ENCODE data around the gene GDPD4.

GDPD4 gene

GRCh38 chr11:77249427-77249826 lies 52.1 kb downstream of the GDPD4 start:
- no peak overlapping the region for H3K4me3 ChIP-seq (ENCODE audit: low read depth, low read length)
- TF ChIP-seq, protein P1, sequence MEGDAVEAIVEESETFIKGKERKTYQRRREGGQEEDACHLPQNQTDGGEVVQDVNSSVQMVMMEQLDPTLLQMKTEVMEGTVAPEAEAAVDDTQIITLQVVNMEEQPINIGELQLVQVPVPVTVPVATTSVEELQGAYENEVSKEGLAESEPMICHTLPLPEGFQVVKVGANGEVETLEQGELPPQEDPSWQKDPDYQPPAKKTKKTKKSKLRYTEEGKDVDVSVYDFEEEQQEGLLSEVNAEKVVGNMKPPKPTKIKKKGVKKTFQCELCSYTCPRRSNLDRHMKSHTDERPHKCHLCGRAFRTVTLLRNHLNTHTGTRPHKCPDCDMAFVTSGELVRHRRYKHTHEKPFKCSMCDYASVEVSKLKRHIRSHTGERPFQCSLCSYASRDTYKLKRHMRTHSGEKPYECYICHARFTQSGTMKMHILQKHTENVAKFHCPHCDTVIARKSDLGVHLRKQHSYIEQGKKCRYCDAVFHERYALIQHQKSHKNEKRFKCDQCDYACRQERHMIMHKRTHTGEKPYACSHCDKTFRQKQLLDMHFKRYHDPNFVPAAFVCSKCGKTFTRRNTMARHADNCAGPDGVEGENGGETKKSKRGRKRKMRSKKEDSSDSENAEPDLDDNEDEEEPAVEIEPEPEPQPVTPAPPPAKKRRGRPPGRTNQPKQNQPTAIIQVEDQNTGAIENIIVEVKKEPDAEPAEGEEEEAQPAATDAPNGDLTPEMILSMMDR (IDR thresholded peaks at IDR 0.05; ENCODE audit: borderline replicate concordance, insufficient read depth, low read depth, low read length): no peak

DNA sequence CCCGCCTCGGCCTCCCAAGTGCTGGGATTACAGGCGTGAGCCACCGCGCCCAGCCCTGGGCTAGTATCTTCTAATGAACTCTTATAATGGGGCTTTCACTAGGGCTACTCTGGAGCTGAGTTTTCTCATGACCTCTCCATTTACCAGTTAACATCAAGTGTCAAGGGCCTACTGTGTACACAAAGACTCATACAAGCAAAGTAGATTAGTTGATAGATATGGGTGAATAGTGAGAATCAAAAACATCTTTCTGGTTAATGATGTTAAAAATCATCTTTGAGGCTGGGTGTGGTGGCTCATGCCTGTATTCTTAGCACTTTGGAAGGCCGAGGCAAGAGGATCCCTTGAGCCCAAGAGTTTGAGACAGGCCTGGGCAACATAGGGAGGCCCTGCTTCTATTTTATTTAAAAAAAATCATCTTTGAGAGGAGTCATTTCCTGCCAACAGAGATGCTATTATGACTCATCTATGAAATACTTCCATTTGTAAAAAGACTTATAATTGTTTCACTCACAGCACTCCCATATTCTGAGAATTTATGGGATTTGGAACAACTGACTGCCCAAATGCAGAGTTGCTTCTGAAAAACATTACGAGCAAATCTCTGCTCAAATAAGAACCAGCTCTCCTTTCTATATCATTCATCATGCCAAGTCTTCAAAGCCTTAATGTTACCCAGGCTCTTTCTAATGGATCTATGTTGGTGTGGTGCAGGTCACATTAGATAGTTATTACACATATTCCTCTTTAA lies 57.0 kb downstream of the GDPD4 start:
- H3K4me3 ChIP-seq (ENCODE audit: low read depth, low read length): no peak overlapping the region
- TF ChIP-seq, protein P1 (IDR thresholded peaks at IDR 0.05; ENCODE audit: borderline replicate concordance, insufficient read depth, low read depth, low read length): no peak

- TF ChIP-seq, protein P1 (IDR thresholded peaks at IDR 0.05; ENCODE audit: borderline replicate concordance, insufficient read depth, low read depth, low read length): no peak
Measured at GRCh38 chr11:77236901-77237300, 64.6 kb downstream of the GDPD4 start.

GRCh38 chr11:77233011-77233410 lies 68.5 kb downstream of the GDPD4 start:
- TF ChIP-seq, protein P1 (IDR thresholded peaks at IDR 0.05; ENCODE audit: borderline replicate concordance, insufficient read depth, low read depth, low read length): no peak
- no peak overlapping the region for H3K4me3 ChIP-seq (ENCODE audit: low read depth, low read length)

More at GRCh38 chr11:77236901-77237300, 64.6 kb downstream of the GDPD4 start:
- H3K4me3 ChIP-seq (ENCODE audit: low read depth, low read length): no peak overlapping the region

- TF ChIP-seq, protein P1 (IDR thresholded peaks at IDR 0.05; ENCODE audit: borderline replicate concordance, insufficient read depth, low read depth, low read length): no peak
- no peak overlapping the region for H3K4me3 ChIP-seq (ENCODE audit: low read depth, low read length)
Measured at GRCh38 chr11:77232242-77232641, 69.2 kb downstream of the GDPD4 start.

DNA sequence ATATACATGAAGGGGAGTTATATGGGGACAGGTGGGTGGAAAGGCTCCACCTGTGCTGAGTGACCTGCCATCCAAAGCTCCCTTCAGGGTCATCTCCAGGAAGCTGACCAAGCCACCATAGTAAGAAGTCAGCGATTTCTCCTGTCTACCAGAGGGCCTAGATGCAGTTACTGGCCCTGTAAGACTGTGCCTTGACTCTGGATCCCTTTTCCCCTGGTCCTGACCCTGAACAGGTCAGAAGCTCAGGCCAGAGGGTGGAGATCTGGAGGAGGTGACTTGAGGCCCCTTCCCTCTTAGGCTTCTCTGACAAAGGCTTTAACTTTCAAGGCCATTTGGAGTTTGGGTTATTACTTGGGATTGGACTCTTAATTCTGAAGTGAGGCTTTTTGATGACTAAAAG lies 69.7 kb downstream of the GDPD4 start:
- TF ChIP-seq, protein P1 (IDR thresholded peaks at IDR 0.05; ENCODE audit: borderline replicate concordance, insufficient read depth, low read depth, low read length): no peak
- no peak overlapping the region for H3K4me3 ChIP-seq (ENCODE audit: low read depth, low read length)

All from GM12875 (cell line).